GM23248 (cell line): ENCODE data around the gene WBP1L.

Source experiments
- EZH2 ChIP-seq: fragments of 200-600 bp; sonication (generic); IDR thresholded peaks from 2 replicates; pipeline ENCODE4 v1.6.1; 2018; ENCODE audit warnings: antibody characterized with exemption, mild to moderate bottlenecking; ENCODE audit not compliant: insufficient read depth, poor library complexity, severe bottlenecking
- EZH2phosphoT487 ChIP-seq: fragments of 200-600 bp; sonication (generic); IDR thresholded peaks from 2 replicates; pipeline ENCODE4 v1.6.1; 2018; ENCODE audit warnings: antibody characterized with exemption, moderate library complexity, mild to moderate bottlenecking, low read depth; ENCODE audit not compliant: insufficient read depth

DNA sequence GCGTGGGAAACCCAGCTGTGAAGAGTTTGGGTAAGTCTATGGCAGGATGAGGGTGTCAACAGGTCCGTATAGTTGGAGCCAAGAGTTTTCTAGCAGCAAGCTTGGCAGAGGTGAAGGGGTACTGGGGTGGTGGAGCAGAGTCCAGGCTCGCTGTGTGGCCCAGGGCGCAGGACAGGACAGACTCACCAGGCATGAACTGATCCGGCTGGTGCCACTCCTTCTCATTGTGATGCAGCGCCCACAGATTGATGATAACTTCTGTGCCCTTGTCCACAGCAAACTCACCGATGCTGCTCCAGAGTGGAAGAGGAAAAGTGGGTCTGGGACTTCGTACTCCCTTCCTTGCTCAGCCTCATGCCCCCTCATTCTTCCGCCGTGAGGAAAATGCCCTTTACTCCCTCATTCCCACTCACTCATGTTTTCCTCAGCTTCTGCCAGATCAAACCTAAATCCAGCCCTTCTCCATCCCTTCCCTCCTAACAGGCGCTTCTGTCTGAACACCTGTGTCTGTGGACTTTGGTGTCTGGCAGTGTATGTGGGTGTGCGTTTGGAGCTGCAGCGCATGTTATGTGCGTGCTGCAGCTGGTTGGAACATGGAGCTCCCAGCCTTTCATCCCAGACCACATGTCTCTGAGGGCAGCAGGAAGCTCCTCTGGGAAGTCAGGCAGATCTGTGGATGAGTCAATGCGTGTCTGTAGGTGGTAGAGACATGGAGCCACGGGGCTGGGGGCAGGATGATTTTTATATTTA is 87.7 kb downstream of the WBP1L start:
- no peak for TF ChIP-seq EZH2phosphoT487
- no peak for TF ChIP-seq EZH2
